Spleen (tissue), 11 donors: ENCODE measurements around the gene TBX10. TPM values are rescaled to one million over a fixed set of nuclear protein-coding genes. Genes with fewer than 3 reads are reported as not detected.
"Not testable (repeated sequence)": the region's sequence is repeated elsewhere in the genome, so short reads cannot be mapped to it uniquely, and the experiment has no call there.

ENCODE experiments used
- DNase-seq: peaks from one replicate; pipeline ENCODE4 v3.0.0-alpha.2; 2020
- H3K27ac ChIP-seq, 8 donors: fragments of 200-600 bp; sonication (generic) in 7 of 8; 1 replicate in 4 of 8; 2 replicates in 4 of 8; pipeline versions ENCODE4 v1.5.0 to v1.8.0; 2016 to 2021; ENCODE audit warnings: inconsistent platforms in 4 of 8, mild to moderate bottlenecking in 4 of 8, moderate library complexity in 1 of 8
- H3K27me3 ChIP-seq, 7 donors: fragments of 200-600 bp; sonication (generic) in 6 of 7; replicated peaks in 1 of 7; 1 replicate in 4 of 7; 2 replicates in 3 of 7; pipeline versions ENCODE4 v1.5.0 to v1.8.0; 2016 to 2021; ENCODE audit warnings: inconsistent platforms in 3 of 7, mild to moderate bottlenecking in 1 of 7
- H3K36me3 ChIP-seq, 6 donors: fragments of 200-600 bp; sonication (generic) in 5 of 6; 1 replicate in 4 of 6; 2 replicates in 2 of 6; pipeline versions ENCODE4 v1.5.0 to v1.8.0; 2016 to 2021; ENCODE audit warnings: inconsistent platforms in 2 of 6
- H3K4me1 ChIP-seq, 6 donors: fragments of 200-600 bp; sonication (generic) in 5 of 6; 1 replicate in 3 of 6; 2 replicates in 3 of 6; pipeline versions ENCODE4 v1.5.0 to v1.8.0; 2016 to 2021; ENCODE audit warnings: inconsistent platforms in 3 of 6
- H3K4me3 ChIP-seq, 8 donors: fragments of 200-600 bp; sonication (generic) in 7 of 8; 1 replicate in 4 of 8; 2 replicates in 4 of 8; pipeline versions ENCODE4 v1.5.0 to v1.8.0; 2016 to 2021; ENCODE audit warnings: inconsistent platforms in 4 of 8, mild to moderate bottlenecking in 4 of 8, moderate library complexity in 2 of 8
- H3K9me3 ChIP-seq, 8 donors: fragments of 200-600 bp; sonication (generic) in 7 of 8; 1 replicate in 4 of 8; 2 replicates in 4 of 8; pipeline versions ENCODE4 v1.5.0 to v1.8.0; 2016 to 2021; ENCODE audit warnings: inconsistent platforms in 4 of 8
- CTCF ChIP-seq, 11 experiments: fragments of 200-600 bp in 7 of 11; fragments of 450-650 bp in 4 of 11; sonication (generic) in 4 of 11; IDR thresholded peaks in 8 of 11; conservative IDR thresholded peaks in 3 of 11; 1 replicate in 7 of 11; 2 replicates in 4 of 11; pipeline versions ENCODE4 v1.4.0 to v1.8.0; 2016 to 2021; ENCODE audit warnings: antibody characterized with exemption in 11 of 11, inconsistent platforms in 4 of 11, mild to moderate bottlenecking in 1 of 11
- POLR2A ChIP-seq, 3 donors: fragments of 450-650 bp; IDR thresholded peaks; one replicate each; pipeline ENCODE4 v1.5.1; 2017; ENCODE audit warnings: antibody characterized with exemption in 3 of 3, mild to moderate bottlenecking in 1 of 3
- POLR2AphosphoS5 ChIP-seq, 3 donors: sonication (generic); formaldehyde crosslinking; IDR thresholded peaks; one replicate each; pipeline ENCODE4 v1.5.1; 2017; ENCODE audit warnings: antibody characterized with exemption in 3 of 3
- WGBS, 5 donors: extraction: QIAGEN DNeasy Blood & Tissue Kit in 3 of 5; methylation state at CpG; one replicate each; pipeline versions ENCODE4 v1.1.5 to v1.1.7; 2013 to 2018; 5-methylcytosine and 5-hydroxymethylcytosine counted together
- intact Hi-C: fragments of 100-400 bp; cut with DNase I; formaldehyde crosslinking; loops from one replicate; pipeline ENCODE4 v1.15.0; 2023; ENCODE audit warnings: low total_unique reads
- polyA plus RNA-seq, 3 donors: library from polyadenylated mRNA; stranded (reverse); fragments of 200-250 nt; gene quantifications; one replicate each; pipeline ENCODE4 v1.2.1, GENCODE V29; 2013
- total RNA-seq, 7 donors: library from RNA; depleted of rRNA in 3 of 7; stranded (reverse); fragments of >200 nt in 3 of 7; fragmentation: NEBNext Ultra II Directional in 4 of 7; extraction: Animal tissue kit (Norgen Biotek cat#: 25700) in 4 of 7; gene quantifications; one replicate each; pipeline versions ENCODE4 v1.1.0 to v1.2.1, GENCODE V29; 2016 to 2021
- donor health status: healthy with polysubstance abuse.
- donor health status: DM: no; HTN: no; CAD: no; lungs with moderate emphysema.
- donor health status: DM: no; HTN: no; CAD: no.
- donor health status: Bipolar disorder and iron deficiency.
- donor health status: healthy.
- donor health status: DM: no; HTN: no; CAD: no.
- donor health status: DM: yes; HTN: yes; CAD: no.

TBX10 gene
- total and polyA plus RNA-seq, 10 donors, result 0.08 TPM; not detected in 9

- intact Hi-C loops, result no loop called here
- Histone ChIP-seq H3K4me1 (peaks cover 4 to 28% (median 19%) of the 10 kb centered on the region in 6 donors), H3K9me3 (no peaks in the 10 kb centered on the region), H3K27ac (no peak overlapping the region), H3K36me3 (no peaks in the 10 kb centered on the region), H3K27me3 (peaks cover 0 to 3% (median 0%) of the 10 kb centered on the region in 7 donors), H3K4me3 (no peak overlapping the region)
- no peak for DNase-seq
- 76 to 93% (median 83%) methylated on average over 11 to 19 of the region's 19 CpGs for WGBS, 5 donors
- no peak for TF ChIP-seq POLR2AphosphoS5 (IDR thresholded peaks at IDR 0.05)
- TF ChIP-seq CTCF (IDR thresholded peaks at IDR 0.05 in 8 of 11, conservative IDR thresholded peaks at IDR 0.05 in 3 of 11), result no peak
- no peak for TF ChIP-seq POLR2A (IDR thresholded peaks at IDR 0.05)
These were observed 23.4 kb upstream of the TBX10 start for GRCh38 chr11:67662835-67663531.

GRCh38 chr11:67662142-67662834 lies 22.7 kb upstream of the TBX10 start:
- peaks cover 0 to 21% (median 12%) of the 10 kb centered on the region in 6 donors for H3K4me1 ChIP-seq
- intact Hi-C loops, result no loop called here
- WGBS, 5 donors, result 85 to 95% (median 90%) methylated on average over 12 of the region's 12 CpGs
- H3K36me3 ChIP-seq, result no peaks in the 10 kb centered on the region
- DNase-seq, result no peak
- no peak overlapping the region for H3K4me3 ChIP-seq
- H3K27me3 ChIP-seq, result peaks cover 0 to 2% (median 0%) of the 10 kb centered on the region in 7 donors
- peaks cover 0 to 2% (median 0%) of the 10 kb centered on the region in 8 donors for H3K9me3 ChIP-seq
- H3K27ac ChIP-seq, result no peak overlapping the region
- TF ChIP-seq POLR2A (IDR thresholded peaks at IDR 0.05) (no peak), POLR2AphosphoS5 (IDR thresholded peaks at IDR 0.05) (no peak), CTCF (IDR thresholded peaks at IDR 0.05 in 8 of 11, conservative IDR thresholded peaks at IDR 0.05 in 3 of 11) (no peak)

GRCh38 chr11:67660752-67661151 lies 21.2 kb upstream of the TBX10 start:
- H3K27me3 ChIP-seq, intact Hi-C loops, DNase-seq, H3K4me3 ChIP-seq, H3K36me3 ChIP-seq, H3K27ac ChIP-seq: not testable (repeated sequence)
- Histone ChIP-seq H3K9me3 (peaks cover 0 to 17% (median 8%) of the 10 kb centered on the region in 8 donors), H3K4me1 (peaks cover 0 to 14% (median 4%) of the 10 kb centered on the region in 6 donors)
- 62 to 89% (median 82%) methylated on average over 5 of the region's 5 CpGs for WGBS, 5 donors

- H3K36me3 ChIP-seq, DNase-seq, H3K4me3 ChIP-seq, H3K27me3 ChIP-seq, H3K27ac ChIP-seq, intact Hi-C loops: not testable (repeated sequence)
- Histone ChIP-seq H3K4me1 (peaks cover 0 to 14% (median 4%) of the 10 kb centered on the region in 6 donors), H3K9me3 (peaks cover 0 to 21% (median 10%) of the 10 kb centered on the region in 8 donors)
- TF ChIP-seq CTCF (IDR thresholded peaks at IDR 0.05 in 8 of 11, conservative IDR thresholded peaks at IDR 0.05 in 3 of 11), result peak in 5 of 11 experiments; percentile 43 to 67 (median 51)
- 58 to 70% (median 60%) methylated on average over 5 of the region's 5 CpGs for WGBS, 5 donors
These were observed 20.1 kb upstream of the TBX10 start for GRCh38 chr11:67659651-67660165.
